Hepatic stellate cell (primary cell): ENCODE results near the gene ZDHHC14.

Source experiments
- DNase-seq: peaks from one replicate; pipeline ENCODE4 v3.0.0; 2011; ENCODE audit warnings: low spot score

Gene ZDHHC14

GRCh38 chr6:157648561-157648960, 267.6 kb downstream of the ZDHHC14 start:
- no peak for DNase-seq

DNA sequence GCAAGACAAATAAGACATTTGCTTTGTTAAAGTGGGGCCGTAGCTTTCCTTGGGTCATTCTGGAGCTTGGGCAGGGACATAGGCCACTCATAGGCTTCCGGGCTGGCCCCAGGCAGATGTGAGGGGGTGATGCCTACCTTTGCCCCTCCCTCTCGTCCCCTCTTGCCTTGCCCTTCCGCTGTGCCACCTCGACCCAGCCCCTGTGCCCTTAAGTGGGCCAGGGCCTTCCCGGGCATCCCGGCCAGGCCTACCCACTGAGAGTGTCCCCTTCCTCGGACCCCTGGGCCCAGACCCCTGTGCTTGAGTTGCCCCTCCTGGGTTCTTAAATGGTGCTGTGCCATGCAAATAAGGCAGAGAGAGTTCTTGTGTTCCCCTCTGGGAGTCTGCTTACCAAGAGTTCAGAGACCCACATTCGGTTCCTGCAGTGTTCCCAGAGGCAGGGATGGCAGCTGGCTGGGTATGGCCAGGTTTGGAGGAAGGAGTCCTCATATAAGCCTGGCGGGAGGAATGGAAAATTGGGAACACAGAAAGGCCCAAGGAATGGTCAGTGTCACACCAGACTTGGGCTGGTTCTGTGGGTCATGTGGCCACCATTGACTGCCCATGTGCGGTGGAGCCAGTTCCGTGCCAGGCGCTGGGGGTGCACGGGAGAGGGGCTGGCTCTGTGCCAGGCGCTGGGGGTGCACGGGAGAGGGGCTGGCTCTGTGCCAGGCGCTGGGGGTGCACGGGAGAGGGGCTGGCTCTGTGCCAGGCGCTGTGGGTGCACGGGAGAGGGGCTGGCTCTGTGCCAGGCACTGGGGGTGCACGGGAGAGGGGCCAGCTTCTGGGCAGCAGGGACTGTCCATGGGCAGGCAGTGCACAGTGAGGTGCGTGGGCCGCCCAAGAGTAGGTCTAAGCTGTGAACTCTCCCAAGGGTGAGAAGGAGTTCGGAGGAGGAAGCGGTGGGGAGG, 268.6 kb downstream of the ZDHHC14 start:
- DNase-seq = no peak

- no peak for DNase-seq
These were observed 269.3 kb downstream of the ZDHHC14 start for GRCh38 chr6:157650261-157650640.

DNA sequence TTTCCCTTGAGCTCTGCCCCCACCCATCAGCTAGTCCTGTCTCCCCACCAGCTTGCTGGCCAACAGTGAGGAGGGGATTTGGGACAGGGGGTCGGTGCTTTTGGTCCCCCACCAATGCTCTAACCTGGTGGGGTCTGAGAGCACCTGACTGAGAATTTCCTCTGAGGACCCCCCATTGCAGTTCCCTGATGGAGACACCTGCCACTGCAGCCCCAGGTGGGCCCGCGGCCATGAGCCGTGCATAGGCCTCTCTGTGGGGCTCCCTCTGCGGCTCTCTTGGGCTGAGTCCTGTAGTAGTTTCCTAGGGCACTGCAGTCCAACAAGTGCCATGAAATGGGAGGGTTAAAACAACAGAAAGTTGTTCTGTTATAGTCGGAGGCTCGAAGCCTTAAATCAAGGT, 269.8 kb downstream of the ZDHHC14 start:
- DNase-seq = no peak

DNA sequence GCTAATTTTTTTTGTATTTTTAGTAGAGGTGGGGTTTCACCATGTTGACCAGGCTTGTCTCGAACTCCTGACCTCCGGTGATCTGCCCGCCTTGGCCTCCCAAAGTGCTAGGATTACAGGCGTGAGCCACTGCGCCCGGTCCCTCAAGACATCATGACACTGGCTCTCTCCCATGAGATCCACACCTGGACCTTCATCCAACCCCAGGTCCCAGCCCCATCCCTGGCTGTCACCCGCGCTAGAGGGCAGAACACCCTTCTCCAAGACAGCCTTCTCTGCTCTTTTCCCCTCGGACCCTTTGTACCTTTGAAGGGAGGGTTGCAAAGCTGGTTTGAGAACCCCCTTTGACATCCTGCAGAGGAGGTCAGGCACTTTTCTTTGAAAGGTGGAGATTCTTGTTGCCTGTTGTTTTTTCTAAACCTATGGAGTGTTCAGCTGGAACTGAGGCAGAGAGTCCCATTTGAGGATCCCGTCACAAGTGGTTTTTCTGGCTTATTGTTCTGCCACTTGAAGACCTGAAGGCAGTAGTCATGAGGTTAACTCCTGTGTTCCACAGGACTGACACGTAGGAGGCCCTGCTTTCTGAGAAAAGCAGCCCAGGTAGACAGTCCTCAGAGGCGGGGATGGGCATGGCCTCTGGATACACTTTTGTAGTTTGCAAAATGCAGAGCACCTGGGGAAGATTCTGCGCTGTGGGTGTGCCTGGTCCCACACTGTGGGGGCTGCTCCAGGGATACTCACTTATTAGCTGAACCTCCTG, 270.9 kb downstream of the ZDHHC14 start:
- no peak for DNase-seq

- no peak for DNase-seq
These were observed 271.8 kb downstream of the ZDHHC14 start for GRCh38 chr6:157652601-157653363.

- DNase-seq = no peak
These were observed 272.5 kb downstream of the ZDHHC14 start for GRCh38 chr6:157653521-157653920.

GRCh38 chr6:157655139-157655538, 274.1 kb downstream of the ZDHHC14 start:
- DNase-seq = no peak

DNA sequence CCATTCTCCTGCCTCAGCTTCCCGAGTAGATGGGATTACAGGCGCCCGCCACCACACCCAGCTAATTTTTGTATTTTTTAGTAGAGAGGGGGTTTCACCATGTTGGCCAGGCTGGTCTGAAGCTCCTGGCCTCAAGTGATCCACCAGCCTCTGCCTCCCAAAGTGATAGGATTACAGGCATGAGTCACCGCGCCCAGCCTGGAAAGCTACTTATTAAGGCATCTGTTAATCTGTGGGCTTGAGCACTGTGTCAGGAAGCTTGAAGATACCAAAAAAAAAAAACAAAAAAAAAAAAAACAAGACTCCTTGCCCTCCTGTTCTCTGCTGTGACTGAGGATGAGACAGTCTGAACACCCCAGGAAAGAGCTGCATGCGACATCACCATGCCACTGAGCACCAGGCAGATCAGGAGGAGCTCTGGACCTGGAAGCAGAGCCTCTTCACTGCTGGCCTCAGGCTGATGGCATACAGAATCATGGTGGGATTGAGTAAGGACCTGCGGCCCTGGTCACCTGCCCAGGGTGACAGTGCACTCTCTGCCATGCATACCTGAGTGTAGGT, 275.5 kb downstream of the ZDHHC14 start:
- no peak for DNase-seq

DNA sequence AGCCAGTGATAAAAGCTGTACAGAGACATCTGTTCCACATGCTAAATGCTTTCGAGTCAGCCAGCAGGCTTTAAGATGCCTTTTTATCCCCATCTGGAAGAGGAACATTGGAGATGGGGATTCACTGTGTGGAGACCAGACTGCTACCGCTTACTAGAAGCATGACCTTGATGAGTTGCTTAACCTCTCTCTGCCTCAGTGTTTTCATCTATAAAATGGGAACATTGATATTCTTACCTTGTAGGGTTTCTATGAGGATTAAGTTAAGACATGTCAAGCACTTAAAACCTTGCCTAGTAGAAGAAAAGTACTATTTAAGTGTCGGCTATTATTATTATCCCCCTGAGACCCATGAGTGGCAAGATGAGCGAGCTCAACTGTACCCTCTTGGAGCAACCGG, 276.8 kb downstream of the ZDHHC14 start:
- no peak for DNase-seq

- no peak for DNase-seq
These were observed 277.3 kb downstream of the ZDHHC14 start for GRCh38 chr6:157658301-157658700.

DNA sequence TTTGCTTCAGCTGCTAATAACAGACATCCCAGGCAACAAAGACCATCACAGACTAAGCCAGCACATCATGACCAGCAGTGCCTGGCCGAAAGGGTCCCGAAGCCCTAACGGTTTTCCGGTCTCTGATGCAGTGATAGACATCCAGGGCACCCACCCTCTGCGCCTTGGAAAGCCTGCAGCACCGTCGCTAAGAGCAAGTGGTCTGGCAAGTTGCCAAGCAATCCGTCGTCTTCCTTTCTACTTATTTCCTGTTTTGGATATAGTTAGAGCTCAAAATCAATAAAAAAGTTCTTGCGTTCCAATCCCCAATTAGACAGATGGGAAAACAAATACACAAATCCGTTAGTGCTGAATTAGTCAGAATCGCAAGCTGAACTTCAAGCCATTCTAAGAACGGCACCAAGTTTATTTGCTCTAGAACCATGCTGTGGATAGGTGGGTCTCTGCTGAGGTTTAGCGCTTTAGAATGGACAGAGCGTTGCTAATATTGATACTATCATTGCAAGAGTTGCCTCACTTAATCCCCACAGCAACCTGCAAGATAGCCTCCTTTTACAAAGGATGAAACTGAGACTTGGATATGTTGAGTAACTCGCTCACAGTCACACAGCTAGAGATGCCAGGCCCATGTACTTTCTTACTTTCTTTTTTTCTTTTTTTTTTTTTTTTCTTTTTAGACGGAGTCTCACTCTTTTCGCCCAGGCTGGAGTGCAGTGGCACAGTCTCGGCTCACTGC, 278.7 kb downstream of the ZDHHC14 start:
- no peak for DNase-seq

DNA sequence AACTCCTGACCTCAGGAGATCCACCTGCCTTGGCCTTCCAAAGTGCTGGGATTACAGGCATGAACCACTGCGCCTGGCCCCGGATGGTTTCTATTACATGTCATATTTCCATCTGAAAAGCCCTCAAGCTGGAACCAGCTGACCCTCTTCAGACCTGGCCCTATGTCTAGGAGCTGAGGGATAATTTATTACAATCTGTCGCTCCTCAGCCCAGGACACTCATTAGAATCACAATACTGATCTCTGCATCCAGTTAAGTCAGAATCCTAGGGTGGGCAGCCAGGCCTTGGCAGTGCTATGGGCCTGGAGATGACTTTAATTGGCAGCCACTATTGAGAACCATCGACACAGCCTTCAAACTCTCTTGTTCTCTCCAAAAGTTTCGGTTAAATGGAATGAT, 279.4 kb downstream of the ZDHHC14 start:
- no peak for DNase-seq

DNA sequence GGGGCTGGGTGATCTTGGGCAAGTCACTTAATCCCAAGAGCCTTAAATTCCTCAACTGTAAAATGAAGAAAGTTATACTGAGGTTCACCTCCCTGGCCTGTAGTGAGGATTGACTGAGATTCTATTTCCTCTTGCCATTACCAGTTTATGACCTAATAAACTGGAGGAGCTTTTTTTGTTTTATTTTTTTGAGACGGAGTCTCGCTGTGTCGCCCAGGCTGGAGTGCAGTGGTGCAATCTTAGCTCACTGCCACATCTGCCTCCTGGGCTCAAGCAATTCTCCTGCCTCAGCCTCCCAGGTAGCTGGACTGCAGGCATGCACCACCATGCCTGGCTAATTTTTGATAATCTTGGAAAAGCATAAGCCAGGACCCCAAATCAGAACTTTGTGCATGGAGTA, 280.7 kb downstream of the ZDHHC14 start:
- no peak for DNase-seq

- no peak for DNase-seq
These were observed 282.3 kb downstream of the ZDHHC14 start for GRCh38 chr6:157663261-157663660.

- DNase-seq = no peak
These were observed 284.2 kb downstream of the ZDHHC14 start for GRCh38 chr6:157665180-157665579.

DNA sequence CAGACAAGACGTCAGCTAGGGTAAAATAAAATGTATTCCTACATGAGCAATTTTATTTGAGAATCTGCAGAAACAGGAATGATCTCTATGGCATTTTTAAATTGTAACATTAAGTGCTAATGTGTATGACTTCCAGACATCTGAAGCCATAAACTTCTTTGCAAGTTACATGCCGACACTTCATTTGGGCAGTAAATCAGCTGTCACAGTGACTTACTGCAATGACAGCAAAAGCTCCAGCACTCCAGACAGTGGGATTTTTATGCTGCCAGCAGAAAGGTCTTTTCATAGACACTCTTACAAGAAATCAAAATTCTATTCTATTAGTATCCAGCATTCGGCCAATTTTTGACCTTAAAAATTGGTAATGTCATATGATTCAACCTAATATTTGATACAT, 285.7 kb downstream of the ZDHHC14 start:
- DNase-seq = no peak

GRCh38 chr6:157667211-157668008, 286.4 kb downstream of the ZDHHC14 start:
- DNase-seq = peak; percentile 81

DNA sequence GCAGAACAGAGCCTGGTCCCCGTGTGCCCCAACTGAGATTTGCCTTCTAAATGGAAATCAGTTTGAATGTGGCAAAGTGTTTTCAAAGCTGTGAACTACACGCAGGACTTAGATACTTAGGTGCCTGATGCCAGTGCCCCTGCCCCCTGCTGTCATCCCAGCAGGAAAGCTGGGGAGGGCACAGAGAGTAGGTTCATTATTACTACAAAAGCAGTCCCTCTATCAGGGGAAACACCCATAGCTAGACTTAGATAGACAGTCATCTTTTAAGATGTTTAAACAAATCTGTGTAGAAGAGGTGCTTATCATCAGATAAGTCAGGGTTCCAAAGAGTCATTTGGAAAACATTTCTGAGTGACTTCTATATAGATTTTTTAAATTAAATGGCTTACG, 287.0 kb downstream of the ZDHHC14 start:
- no peak for DNase-seq

DNA sequence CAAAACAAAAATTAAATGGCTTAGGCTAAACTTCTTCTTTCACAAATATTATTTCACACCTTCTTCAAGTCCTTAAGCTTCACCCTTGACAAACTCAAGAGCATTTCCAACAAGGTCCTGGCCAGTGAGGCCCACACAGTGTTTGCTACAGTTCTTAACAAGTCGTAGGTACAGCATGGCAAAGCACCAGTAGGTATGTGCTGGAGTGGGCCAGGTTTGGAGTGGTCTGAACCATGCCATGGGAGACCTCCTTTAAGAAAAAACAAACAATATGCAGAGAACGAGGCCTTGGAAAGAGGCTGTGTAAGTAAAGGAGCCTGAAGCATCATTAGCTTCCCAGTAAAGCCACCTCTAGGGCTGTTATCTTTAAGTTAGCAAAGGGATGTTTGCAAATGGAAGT, 287.7 kb downstream of the ZDHHC14 start:
- no peak for DNase-seq

- DNase-seq = no peak
These were observed 288.3 kb downstream of the ZDHHC14 start for GRCh38 chr6:157669323-157669722.
